Measurements from ENCODE around the gene FHOD3.

DNA sequence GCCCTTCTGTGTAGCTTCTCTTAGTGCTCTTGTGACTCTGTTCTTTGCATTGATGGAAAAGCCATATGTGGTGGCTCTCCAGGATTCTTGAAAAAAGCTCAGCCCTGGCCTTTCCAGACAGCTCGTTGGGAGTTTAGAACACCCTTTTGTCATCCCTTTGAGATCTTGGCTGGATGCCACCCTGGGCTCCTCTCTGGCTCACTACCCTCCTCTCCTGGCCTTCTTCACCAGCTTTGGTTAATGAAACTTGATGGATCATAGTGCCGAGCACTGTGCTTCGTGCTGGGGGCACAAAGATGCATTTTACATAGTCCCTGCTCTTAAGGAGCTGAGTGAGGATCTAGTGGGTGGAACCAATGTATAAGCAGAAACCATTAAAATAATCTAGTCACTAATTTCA, 15.6 kb upstream of the FHOD3 start:
- TF ChIP-seq ZNF274 (CRISPR knock-in tag; IDR thresholded peaks at IDR 0.05) (no peak), SAP130 (CRISPR knock-in tag; IDR thresholded peaks at IDR 0.05; ENCODE audit: low read depth) (no peak)
- TF ChIP-seq, protein P1, sequence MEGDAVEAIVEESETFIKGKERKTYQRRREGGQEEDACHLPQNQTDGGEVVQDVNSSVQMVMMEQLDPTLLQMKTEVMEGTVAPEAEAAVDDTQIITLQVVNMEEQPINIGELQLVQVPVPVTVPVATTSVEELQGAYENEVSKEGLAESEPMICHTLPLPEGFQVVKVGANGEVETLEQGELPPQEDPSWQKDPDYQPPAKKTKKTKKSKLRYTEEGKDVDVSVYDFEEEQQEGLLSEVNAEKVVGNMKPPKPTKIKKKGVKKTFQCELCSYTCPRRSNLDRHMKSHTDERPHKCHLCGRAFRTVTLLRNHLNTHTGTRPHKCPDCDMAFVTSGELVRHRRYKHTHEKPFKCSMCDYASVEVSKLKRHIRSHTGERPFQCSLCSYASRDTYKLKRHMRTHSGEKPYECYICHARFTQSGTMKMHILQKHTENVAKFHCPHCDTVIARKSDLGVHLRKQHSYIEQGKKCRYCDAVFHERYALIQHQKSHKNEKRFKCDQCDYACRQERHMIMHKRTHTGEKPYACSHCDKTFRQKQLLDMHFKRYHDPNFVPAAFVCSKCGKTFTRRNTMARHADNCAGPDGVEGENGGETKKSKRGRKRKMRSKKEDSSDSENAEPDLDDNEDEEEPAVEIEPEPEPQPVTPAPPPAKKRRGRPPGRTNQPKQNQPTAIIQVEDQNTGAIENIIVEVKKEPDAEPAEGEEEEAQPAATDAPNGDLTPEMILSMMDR (CRISPR knock-in tag; IDR thresholded peaks at IDR 0.05) = no peak

All from HepG2 (cell line).